Aorta (tissue), 5 donors: Measurements from ENCODE around the gene GALNT5. TPM values are rescaled to one million over a fixed set of nuclear protein-coding genes. Genes with fewer than 3 reads are reported as not detected.

Source experiments
- ATAC-seq: fragments of 200-7000 bp; cut with Tn5 transposase; one replicate; pipeline ENCODE4 v1.9.1; 2022; ENCODE audit warnings: moderate library complexity; ENCODE audit not compliant: low FRiP score
- DNase-seq, 2 donors: peaks; one replicate each; pipeline ENCODE4 v3.0.0-alpha.2; 2020
- H3K27ac ChIP-seq, 2 donors: one replicate each; pipeline ENCODE4 v1.5.1; 2013; ENCODE audit warnings: low read length in 2 of 2, mild to moderate bottlenecking in 2 of 2, moderate library complexity in 2 of 2, control low read depth in 1 of 2, inconsistent platforms in 1 of 2, low read depth in 1 of 2
- H3K27me3 ChIP-seq, 2 donors: one replicate each; pipeline ENCODE4 v1.6.1; 2013; ENCODE audit warnings: control low read depth in 1 of 2, low read length in 1 of 2, mild to moderate bottlenecking in 1 of 2, moderate library complexity in 1 of 2; ENCODE audit not compliant: insufficient read depth in 2 of 2, control insufficient read depth in 1 of 2
- H3K36me3 ChIP-seq, 2 donors: one replicate each; pipeline ENCODE4 v1.6.1; 2013; ENCODE audit warnings: control low read depth in 1 of 2, low read length in 1 of 2, mild to moderate bottlenecking in 1 of 2; ENCODE audit not compliant: insufficient read depth in 2 of 2, control insufficient read depth in 1 of 2
- H3K4me1 ChIP-seq, 2 donors: one replicate each; pipeline ENCODE4 v1.6.1; 2013; ENCODE audit warnings: low read length in 2 of 2, control low read depth in 1 of 2, mild to moderate bottlenecking in 1 of 2, moderate library complexity in 1 of 2; ENCODE audit not compliant: insufficient read depth in 2 of 2, control insufficient read depth in 1 of 2
- H3K4me3 ChIP-seq, 2 donors: one replicate each; pipeline ENCODE4 v1.5.1; 2013; ENCODE audit warnings: low read length in 2 of 2, control low read depth in 1 of 2, mild to moderate bottlenecking in 1 of 2
- H3K9me3 ChIP-seq: one replicate; pipeline ENCODE4 v1.6.1; 2013; ENCODE audit warnings: mild to moderate bottlenecking, low read length; ENCODE audit not compliant: control insufficient read depth
- WGBS, 2 donors: extraction: QIAGEN DNeasy Blood & Tissue Kit; methylation state at CpG; one replicate each; pipeline ENCODE4 v1.1.7; 2013; 5-methylcytosine and 5-hydroxymethylcytosine counted together
- intact Hi-C, 2 donors: fragments of 100-400 bp; cut with DNase I; formaldehyde crosslinking; loops; one replicate each; pipeline versions ENCODE4 v1.14.2 to v1.15.0; 2022
- polyA plus RNA-seq, 2 donors: library from polyadenylated mRNA; stranded (reverse); fragments of 200-250 nt; gene quantifications; one replicate each; pipeline ENCODE4 v1.2.3, GENCODE V29; 2013
- total RNA-seq, 2 donors: library from RNA; stranded (reverse); fragmentation: NEBNext Ultra II Directional; extraction: Animal tissue kit (Norgen Biotek cat#: 25700); gene quantifications; one replicate each; pipeline ENCODE4 v1.2.1, GENCODE V29; 2021
- donor health status: healthy with polysubstance abuse.
- donor health status: Bipolar disorder and iron deficiency.
- donor health status: DM: no; HTN: no; CAD: no.
- donor health status: DM: no; HTN: no; CAD: no.
- donor health status: DM: yes; HTN: yes; CAD: no.

GALNT5 gene
- total and polyA plus RNA-seq, 4 donors, result 0.88 to 4.5 (median 2.1) TPM

GRCh38 chr2:157348291-157348921 is 90.9 kb downstream of the GALNT5 start:
- Histone ChIP-seq H3K27ac (no peak overlapping the region), H3K4me1 (no peaks in the 10 kb centered on the region), H3K4me3 (no peak overlapping the region), H3K9me3 (peaks cover 2% of the 10 kb centered on the region), H3K27me3 (peaks cover 0 to 2% of the 10 kb centered on the region in 2 donors), H3K36me3 (no peaks in the 10 kb centered on the region)
- WGBS, 2 donors, result 89% methylated on average over 3 of the region's 3 CpGs
- intact Hi-C loops, result no loop called here
- DNase-seq (no peak), ATAC-seq (no peak)

DNA sequence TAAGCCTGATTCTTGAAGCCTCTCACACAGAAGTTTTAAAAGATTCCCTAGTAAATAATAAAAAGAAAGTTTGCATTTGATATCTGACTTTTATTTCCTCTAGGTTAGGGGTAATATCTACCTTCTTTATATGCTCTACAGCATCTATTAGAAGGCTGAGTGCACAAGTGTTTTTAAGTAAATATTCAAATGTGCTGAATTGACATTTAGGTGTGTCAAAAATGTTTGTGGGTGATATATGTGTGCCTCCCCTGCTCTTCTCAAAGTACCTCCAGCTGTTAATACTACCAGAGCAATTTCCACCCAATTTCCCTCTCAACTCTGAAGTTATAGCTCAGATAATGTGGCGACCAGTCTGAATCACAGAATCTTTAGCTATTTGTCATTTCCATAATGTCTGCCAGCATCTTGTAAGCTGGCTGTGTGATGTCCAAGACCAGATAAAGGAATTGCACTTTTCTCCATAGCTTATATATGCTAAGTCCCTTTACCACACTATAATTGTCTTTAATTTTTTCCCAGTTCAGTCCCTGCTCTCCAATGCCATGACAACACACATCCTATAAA is 92.5 kb downstream of the GALNT5 start:
- 45 to 52% methylated on average over 1 of the region's 1 CpG for WGBS, 2 donors
- H3K27me3 ChIP-seq, result no peaks in the 10 kb centered on the region
- H3K27ac ChIP-seq, result no peak overlapping the region
- ATAC-seq (no peak), DNase-seq (no peak)
- no peaks in the 10 kb centered on the region for H3K36me3 ChIP-seq
- H3K9me3 ChIP-seq, result no peaks in the 10 kb centered on the region
- intact Hi-C loops, result no loop called here
- H3K4me3 ChIP-seq, result no peak overlapping the region
- H3K4me1 ChIP-seq, result no peaks in the 10 kb centered on the region

DNA sequence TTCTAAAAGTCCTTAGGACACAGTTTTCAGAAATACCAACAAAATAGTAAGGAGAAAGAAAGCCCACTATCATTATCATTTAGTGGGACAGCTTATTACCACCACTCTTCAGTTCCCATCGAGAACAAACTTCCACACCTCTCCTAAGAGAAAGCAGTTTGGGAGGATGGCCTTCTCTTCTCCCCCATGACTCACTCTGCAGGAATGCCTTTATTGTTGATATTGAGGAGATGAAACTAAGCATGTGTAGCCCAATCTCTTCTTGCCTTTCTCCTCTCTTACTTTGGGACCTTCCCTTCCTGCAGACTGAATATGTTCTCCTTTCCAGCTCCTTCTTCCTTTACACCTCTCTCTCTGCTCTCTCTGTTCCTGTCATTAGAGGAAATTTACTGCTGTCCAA is 98.1 kb downstream of the GALNT5 start:
- intact Hi-C loops, result no loop called here
- H3K4me3 ChIP-seq, result no peak overlapping the region
- DNase-seq (no peak), ATAC-seq (no peak)
- H3K27me3 ChIP-seq, result no peaks in the 10 kb centered on the region
- WGBS, 2 donors, result 63 to 65% methylated on average over 1 of the region's 1 CpG
- no peaks in the 10 kb centered on the region for H3K9me3 ChIP-seq
- no peak overlapping the region for H3K27ac ChIP-seq
- no peaks in the 10 kb centered on the region for H3K4me1 ChIP-seq
- H3K36me3 ChIP-seq, result no peaks in the 10 kb centered on the region

GRCh38 chr2:157359628-157360027 is 102.1 kb downstream of the GALNT5 start:
- Histone ChIP-seq H3K4me3 (no peak overlapping the region), H3K27ac (no peak overlapping the region), H3K4me1 (no peaks in the 10 kb centered on the region), H3K27me3 (no peaks in the 10 kb centered on the region), H3K9me3 (no peaks in the 10 kb centered on the region), H3K36me3 (no peaks in the 10 kb centered on the region)
- no peak for DNase-seq
- intact Hi-C loops, result no loop called here
- WGBS, 2 donors, result 84 to 86% methylated on average over 2 of the region's 2 CpGs
- no peak for ATAC-seq

GRCh38 chr2:157361526-157361925 is 104.0 kb downstream of the GALNT5 start:
- intact Hi-C loops, result no loop called here
- DNase-seq (no peak), ATAC-seq (no peak)
- Histone ChIP-seq H3K4me3 (no peak overlapping the region), H3K27me3 (no peaks in the 10 kb centered on the region), H3K4me1 (no peaks in the 10 kb centered on the region), H3K9me3 (no peaks in the 10 kb centered on the region), H3K27ac (no peak overlapping the region), H3K36me3 (no peaks in the 10 kb centered on the region)

DNA sequence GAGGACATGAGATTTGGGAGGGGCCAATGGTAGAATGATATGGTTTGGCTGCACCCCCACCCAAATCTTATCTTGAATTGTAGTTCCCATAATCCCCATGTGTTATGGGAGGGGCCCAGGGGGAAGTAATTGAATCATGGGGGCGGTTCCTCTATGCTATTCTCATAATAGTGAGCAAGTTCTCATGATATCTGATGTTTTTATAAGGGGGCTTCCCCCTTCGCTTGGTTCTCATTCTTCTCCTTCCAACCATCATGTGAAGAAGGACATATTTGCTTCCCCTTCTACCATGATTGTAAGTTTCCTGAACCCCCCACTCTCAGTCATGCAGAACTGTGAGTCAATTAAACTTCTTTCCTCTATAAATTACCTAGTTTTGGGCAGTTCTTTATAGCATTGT is 105.1 kb downstream of the GALNT5 start:
- ATAC-seq (no peak), DNase-seq (no peak)
- no peaks in the 10 kb centered on the region for H3K36me3 ChIP-seq
- no peaks in the 10 kb centered on the region for H3K27me3 ChIP-seq
- no peak overlapping the region for H3K27ac ChIP-seq
- H3K4me1 ChIP-seq, result no peaks in the 10 kb centered on the region
- H3K4me3 ChIP-seq, result no peak overlapping the region
- 79 to 84% methylated on average over 2 of the region's 2 CpGs for WGBS, 2 donors
- intact Hi-C loops, result no loop called here
- H3K9me3 ChIP-seq, result no peaks in the 10 kb centered on the region

GRCh38 chr2:157363612-157364101 is 106.2 kb downstream of the GALNT5 start:
- ATAC-seq (no peak), DNase-seq (no peak)
- Histone ChIP-seq H3K9me3 (no peaks in the 10 kb centered on the region), H3K4me1 (no peaks in the 10 kb centered on the region), H3K27ac (no peak overlapping the region), H3K36me3 (no peaks in the 10 kb centered on the region), H3K4me3 (no peak overlapping the region), H3K27me3 (no peaks in the 10 kb centered on the region)
- intact Hi-C loops, result no loop called here
- 53 to 60% methylated on average over 2 of the region's 2 CpGs for WGBS, 2 donors

Other genes starting within 250 kb of the GALNT5 start
- gene ERMN, start 68.1 kb downstream of the GALNT5 start, total RNA-seq, result under 1 TPM; 0.36 to 0.51 TPM
- not detected for gene ERMN, start 68.1 kb downstream of the GALNT5 start, polyA plus RNA-seq
- gene CYTIP, start 186.4 kb downstream of the GALNT5 start, total RNA-seq, result 10 to 100 TPM in 1 of 2 donors, 1 to 10 TPM in 1; 10.0 to 21.1 TPM
- gene CYTIP, start 186.4 kb downstream of the GALNT5 start, polyA plus RNA-seq, result 1 to 10 TPM in 1 of 2 donors, under 1 TPM in 1; 1.00 to 5.0 TPM